ENCODE measurements around the gene OOSP1.
"Not testable (repeated sequence)": the region's sequence is repeated elsewhere in the genome, so short reads cannot be mapped to it uniquely, and the experiment has no call there.

OOSP1 gene

DNA sequence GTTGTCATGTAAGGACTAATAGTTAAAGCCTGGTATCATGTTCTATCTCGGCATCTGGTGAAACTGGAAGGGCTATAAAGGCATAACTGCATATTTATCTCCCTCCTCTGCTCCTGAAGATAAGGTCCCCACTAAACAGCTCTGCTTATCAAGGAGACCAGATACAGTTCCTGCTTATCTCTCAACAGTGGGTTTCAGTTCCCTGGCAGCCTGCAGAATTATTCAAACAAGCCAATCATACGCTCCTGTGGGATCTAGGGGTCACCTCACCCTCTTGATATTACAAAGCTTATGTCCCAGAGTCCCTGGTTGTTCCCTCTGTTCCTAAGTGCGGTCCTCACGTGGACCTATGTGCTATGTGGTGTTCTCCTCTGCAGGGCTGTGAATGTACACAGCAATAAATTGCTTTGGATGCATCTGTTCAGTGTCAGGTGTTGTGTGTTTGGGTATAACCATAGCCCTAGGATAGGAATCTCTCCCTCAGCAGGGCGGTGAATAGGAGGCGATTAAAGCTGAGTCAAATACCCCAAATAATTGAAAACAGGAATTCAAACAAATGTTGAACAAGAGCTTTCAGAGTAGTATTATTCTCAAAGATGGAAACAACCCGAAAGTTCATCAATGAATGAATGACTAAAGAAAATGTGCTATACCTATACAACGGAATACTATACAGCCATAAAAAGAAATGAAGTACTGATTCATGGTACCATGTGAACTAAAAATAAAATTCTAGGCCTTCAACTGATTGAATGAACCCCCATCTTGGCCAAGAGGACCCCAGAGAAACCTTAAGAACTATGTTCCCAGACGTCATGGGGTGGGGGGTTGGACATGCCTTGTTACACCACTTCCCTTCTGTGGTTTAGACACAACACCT lies 22.5 kb downstream of the OOSP1 start:
- no peak for DNase-seq (ENCODE audit: low spot score)

- no peak for DNase-seq (ENCODE audit: low spot score)
Measured at GRCh38 chr11:59962107-59962482, 23.9 kb downstream of the OOSP1 start.

DNA sequence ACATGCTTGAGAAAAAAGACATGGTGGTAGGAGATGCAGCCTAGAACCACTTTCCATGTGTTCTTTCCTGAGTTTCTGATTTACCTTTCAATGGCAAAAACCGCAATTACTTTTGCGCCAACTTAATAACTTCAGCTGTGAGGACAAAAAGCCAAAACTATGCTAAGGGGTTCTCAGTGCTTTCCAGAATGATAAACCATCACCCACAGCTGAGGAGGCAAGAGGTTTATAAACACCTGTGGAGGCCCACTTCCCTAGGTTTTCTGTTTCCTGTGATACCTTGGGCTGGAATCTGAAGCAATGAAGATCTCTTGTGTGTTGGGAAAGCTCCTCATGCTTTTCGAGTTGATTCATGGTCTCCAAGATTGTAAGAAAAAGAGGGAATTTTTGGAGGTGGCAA lies 25.5 kb downstream of the OOSP1 start, which contains the start of gene OOSP4A:
Gene OOSP4A, plus strand, starts transcription at position 301 of the 400 bp plus-strand sequence. Its CDS starts 0 bp downstream, at position 301.
- no peak for DNase-seq (ENCODE audit: low spot score)

- DNase-seq (ENCODE audit: low spot score) = no peak
Measured at GRCh38 chr11:59965424-59965823, 27.2 kb downstream of the OOSP1 start.

DNA sequence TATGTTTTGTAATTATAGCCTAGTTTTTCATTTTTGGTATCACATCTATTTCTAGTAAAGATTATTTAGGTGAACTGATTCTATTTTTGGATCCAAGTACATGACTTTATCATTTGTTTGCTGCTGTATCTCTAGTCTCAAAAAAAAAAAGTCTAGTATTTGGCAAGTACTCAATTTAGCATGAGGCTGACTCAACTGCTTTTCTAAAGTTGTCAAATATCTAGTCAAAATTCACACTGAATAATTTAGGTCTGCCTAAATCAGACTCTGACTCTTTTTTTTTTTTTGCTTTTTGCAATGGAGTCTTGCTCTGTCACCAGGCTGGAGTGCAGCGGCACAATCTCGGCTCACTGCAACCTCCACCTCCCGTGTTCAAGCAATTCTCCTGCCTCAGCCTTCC lies 28.0 kb downstream of the OOSP1 start:
- no peak for DNase-seq (ENCODE audit: low spot score)

DNA sequence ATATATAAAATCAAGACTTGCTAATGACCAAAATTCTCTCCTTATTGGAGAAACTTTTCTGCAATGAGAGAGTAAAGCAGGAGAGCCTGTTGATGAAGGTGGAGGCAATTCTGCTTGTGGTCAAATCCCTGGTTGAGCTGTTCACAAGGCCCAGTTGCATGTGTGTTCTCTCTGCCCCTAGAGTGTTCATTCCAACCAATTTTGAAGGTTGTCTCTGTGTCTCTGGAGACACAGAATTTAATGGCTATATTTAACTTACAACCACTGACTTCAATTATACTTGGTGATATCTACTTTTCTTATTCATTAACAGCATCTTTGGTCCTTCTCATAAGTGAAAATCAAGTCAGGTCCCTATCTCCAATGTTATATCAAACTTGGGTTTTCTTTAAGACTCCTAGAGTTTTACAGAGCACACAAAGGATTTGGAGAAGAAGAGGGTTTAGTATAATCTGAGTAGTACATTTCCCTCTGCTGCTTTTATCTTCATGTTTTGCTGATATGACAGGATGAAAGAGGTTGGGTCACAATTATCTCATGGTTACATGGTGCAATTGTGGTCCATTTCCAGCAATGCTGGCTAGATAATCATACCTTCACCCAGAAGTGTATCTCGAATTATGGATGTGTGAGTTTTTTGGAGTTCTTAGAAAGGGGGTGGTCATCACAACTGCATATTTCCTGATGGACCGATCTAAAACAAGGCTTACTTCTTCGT lies 29.6 kb downstream of the OOSP1 start:
- DNase-seq (ENCODE audit: low spot score) = no peak

- no peak for DNase-seq (ENCODE audit: low spot score)
Measured at GRCh38 chr11:59968395-59968783, 30.2 kb downstream of the OOSP1 start.

GRCh38 chr11:59973097-59973496 lies 34.9 kb downstream of the OOSP1 start:
- DNase-seq (ENCODE audit: low spot score) = no peak

DNA sequence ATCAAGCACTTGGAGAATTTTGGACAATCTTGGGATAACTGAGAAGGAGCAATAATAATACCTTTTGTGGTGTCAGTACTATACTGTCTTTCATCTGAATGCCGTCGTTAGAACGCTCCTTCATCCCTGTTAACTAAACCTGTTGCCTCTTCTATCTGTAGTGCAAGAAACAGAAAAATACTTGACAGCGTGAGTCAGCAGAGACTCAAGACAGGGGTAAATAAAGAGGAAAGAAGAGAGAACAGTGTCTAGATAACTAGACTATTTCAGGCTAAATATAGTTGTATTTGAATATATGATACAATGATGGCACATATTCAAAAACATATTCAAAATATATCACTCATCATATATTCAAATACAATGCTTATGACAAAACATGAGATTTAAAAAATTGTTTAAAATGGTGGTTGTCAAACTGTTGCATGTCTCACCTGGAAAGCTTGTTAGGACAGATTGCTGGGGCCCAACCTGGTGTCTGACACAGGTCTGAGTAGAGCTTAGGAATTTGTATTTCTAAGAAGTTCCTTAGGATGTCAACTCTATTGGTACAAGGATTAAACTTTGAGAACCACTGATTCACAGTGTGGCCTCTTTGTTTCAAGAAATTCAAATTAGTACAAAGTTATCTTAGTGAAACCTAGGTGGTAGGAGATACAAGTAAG lies 43.0 kb downstream of the OOSP1 start:
- no peak for DNase-seq (ENCODE audit: low spot score)

DNA sequence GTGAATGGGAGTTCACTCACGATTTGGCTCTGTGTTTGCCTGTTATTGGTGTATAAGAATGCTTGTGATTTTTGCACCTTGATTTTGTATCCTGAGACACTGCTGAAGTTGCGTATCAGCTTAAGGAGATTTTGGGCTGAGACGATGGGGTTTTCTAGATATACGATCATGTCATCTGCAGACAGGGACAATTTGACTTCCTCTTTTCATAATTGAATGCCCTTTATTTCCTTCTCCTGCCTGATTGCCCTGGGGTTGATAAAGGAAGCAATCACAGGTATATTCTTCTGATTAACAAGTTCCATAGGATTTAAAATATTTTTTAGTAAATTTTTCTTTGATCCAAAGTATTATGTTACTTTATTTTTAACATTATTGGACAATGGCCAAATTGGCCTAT lies 43.8 kb downstream of the OOSP1 start:
- not testable (repeated sequence) for DNase-seq (ENCODE audit: low spot score)

DNA sequence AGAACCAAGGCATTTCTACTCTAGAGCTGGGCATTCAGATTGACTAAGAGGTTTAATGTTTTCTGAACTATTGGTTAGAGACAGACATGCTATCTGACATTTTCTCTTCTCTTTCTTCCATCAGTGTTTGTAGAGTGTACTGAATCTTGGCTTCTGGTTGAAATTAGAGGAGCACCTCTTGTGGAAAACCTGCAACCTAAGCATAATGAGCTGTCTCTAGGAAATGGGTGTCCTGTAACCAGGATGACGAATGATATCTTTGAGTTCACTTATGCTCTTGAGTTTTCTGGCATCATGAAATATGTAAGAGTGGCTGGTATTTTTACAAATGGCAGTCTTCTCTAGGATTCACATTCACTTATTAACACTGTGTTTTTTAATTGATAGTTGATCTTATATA lies 45.0 kb downstream of the OOSP1 start:
- DNase-seq (ENCODE audit: low spot score) = no peak

- DNase-seq (ENCODE audit: low spot score) = no peak
Measured at GRCh38 chr11:59984368-59984767, 46.1 kb downstream of the OOSP1 start.

- no peak for DNase-seq (ENCODE audit: low spot score)
Measured at GRCh38 chr11:59990421-59990820, 52.2 kb downstream of the OOSP1 start.

- no peak for DNase-seq (ENCODE audit: low spot score)
Measured at GRCh38 chr11:59992425-59992824, 54.2 kb downstream of the OOSP1 start.

DNA sequence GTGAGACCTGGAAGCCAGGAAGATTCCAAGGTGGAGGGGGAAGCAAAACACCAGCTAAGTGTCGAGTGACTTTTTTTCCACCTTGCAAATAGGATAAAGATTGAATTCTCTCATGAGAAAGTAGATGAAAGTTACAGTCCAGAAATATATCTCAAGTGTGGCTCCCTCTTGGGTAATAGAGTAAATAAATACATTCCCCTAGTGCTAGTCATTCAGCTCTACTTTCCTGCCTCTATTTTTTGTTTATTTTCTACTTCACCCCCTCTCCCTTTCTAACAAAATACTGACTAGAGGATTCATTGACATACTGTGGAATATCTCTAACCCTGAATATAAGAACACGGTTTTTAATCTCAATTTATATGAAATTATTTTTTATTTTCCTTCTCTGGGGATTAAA lies 59.6 kb downstream of the OOSP1 start:
- DNase-seq (ENCODE audit: low spot score) = no peak

- DNase-seq (ENCODE audit: low spot score) = no peak
Measured at GRCh38 chr11:59999691-60000090, 61.5 kb downstream of the OOSP1 start.

DNA sequence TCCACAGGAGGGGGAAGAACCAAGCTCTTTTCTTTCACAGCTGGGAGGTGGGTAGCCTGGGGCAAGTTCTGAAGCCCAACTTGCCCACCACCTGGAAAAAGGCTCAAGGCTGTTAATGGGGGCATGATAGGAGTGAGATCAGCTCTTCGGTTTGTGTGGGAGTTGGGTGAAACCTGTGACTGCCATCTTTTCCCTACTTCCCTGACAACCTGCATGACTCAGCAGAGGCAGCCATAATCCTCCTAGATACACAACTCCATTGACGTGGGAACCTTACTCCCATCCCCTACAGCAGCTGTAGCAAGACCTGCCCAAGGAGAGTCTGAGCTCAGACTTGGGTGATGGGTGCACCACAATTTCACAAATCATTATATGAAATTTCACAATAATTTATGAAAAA lies 65.5 kb downstream of the OOSP1 start:
- DNase-seq (ENCODE audit: low spot score) = no peak

GRCh38 chr11:60005360-60005759 lies 67.1 kb downstream of the OOSP1 start:
- DNase-seq (ENCODE audit: low spot score) = no peak
